Glutamatergic neuron (in vitro differentiated cells): ENCODE measurements around the gene FOSB. TPM values are rescaled to one million over a fixed set of nuclear protein-coding genes. Genes with fewer than 3 reads are reported as not detected.

Experiments used
- DNase-seq: peaks from one replicate; pipeline ENCODE4 v3.0.0; 2022
- H3K27ac Mint-ChIP-seq: one replicate; pipeline ENCODE4 v1.8.0; 2020; ENCODE audit warnings: mild to moderate bottlenecking, mixed read lengths, inconsistent platforms; ENCODE audit not compliant: unreplicated experiment
- H3K27me3 Mint-ChIP-seq: one replicate; pipeline ENCODE4 v1.8.0; 2020; ENCODE audit warnings: mild to moderate bottlenecking, moderate library complexity, mixed read lengths, inconsistent platforms; ENCODE audit not compliant: unreplicated experiment
- H3K36me3 Mint-ChIP-seq: one replicate; pipeline ENCODE4 v1.8.0; 2020; ENCODE audit warnings: mild to moderate bottlenecking, mixed read lengths, inconsistent platforms; ENCODE audit not compliant: unreplicated experiment
- H3K4me1 Mint-ChIP-seq: one replicate; pipeline ENCODE4 v1.8.0; 2020; ENCODE audit warnings: mild to moderate bottlenecking, low read depth, mixed read lengths, inconsistent platforms; ENCODE audit not compliant: unreplicated experiment
- H3K4me3 Mint-ChIP-seq: one replicate; pipeline ENCODE4 v1.8.0; 2020; ENCODE audit warnings: mild to moderate bottlenecking, mixed read lengths, inconsistent platforms; ENCODE audit not compliant: unreplicated experiment
- H3K9me3 Mint-ChIP-seq: one replicate; pipeline ENCODE4 v1.8.0; 2020; ENCODE audit warnings: mild to moderate bottlenecking, moderate library complexity, mixed read lengths, inconsistent platforms; ENCODE audit not compliant: unreplicated experiment
- microRNA-seq: library from miRNA; unstranded; fragments of <30 nt; microRNA quantifications from one replicate; pipeline ENCODE4, GENCODE V29; 2020; ENCODE audit not compliant: unreplicated experiment
- total RNA-seq: library from RNA; stranded (reverse); fragmentation: NEBNext Ultra II Directional; extraction: Animal tissue kit (Norgen Biotek cat#: 25700); gene quantifications from one replicate; pipeline ENCODE4 v1.2.1, GENCODE V29; 2021; ENCODE audit not compliant: unreplicated experiment
- TF ChIP-seq, protein P1 (sequence below): fragments of 200-600 bp; sonication (generic); IDR thresholded peaks from one replicate; pipeline ENCODE4 v1.5.0; 2021; ENCODE audit not compliant: partially characterized antibody, unreplicated experiment

FOSB gene
- total RNA-seq, 1 donor from 2014 or later = not detected

DNA sequence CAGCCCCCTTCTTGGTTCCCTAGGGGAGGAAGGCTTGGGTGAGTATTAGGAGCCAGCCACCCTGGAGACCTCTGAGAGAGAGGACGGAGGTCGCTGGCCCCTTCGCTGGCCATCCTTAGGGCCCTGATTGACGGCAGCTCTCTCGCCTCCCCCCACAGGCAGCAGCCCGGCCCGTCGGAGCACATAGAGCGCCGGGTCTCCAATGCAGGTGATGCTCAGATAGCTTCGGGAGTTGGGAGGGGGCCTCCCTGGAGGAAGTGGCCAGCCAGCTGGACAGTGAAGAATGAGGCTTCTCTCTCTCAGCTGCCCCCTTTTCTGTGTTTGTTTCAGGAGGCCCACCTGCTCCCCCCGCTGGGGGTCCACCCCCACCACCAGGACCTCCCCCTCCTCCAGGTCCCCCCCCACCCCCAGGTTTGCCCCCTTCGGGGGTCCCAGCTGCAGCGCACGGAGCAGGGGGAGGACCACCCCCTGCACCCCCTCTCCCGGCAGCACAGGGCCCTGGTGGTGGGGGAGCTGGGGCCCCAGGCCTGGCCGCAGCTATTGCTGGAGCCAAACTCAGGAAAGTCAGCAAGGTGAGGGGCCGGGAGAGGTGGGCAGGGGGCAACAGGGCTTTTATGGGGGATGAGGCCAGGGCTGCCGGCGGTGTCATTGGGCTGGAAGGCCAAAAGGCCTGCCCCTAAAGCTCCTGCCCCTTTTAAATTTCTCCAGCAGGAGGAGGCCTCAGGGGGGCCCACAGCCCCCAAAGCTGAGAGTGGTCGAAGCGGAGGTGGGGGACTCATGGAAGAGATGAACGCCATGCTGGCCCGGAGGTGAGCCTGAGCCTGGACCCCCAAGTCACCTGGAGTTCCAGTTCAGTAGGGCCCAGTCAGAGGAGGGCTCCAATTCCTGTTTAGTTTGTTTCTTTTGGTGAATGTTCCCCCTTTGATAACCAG is 54.5 kb downstream of the FOSB start:
- Mint-ChIP-seq H3K27ac (no peak overlapping the region), H3K9me3 (peaks cover 4% of the 10 kb centered on the region), H3K4me1 (peaks cover 2% of the 10 kb centered on the region), H3K27me3 (no peaks in the 10 kb centered on the region), H3K4me3 (no peak overlapping the region), H3K36me3 (no peaks in the 10 kb centered on the region)
- TF ChIP-seq, protein P1, sequence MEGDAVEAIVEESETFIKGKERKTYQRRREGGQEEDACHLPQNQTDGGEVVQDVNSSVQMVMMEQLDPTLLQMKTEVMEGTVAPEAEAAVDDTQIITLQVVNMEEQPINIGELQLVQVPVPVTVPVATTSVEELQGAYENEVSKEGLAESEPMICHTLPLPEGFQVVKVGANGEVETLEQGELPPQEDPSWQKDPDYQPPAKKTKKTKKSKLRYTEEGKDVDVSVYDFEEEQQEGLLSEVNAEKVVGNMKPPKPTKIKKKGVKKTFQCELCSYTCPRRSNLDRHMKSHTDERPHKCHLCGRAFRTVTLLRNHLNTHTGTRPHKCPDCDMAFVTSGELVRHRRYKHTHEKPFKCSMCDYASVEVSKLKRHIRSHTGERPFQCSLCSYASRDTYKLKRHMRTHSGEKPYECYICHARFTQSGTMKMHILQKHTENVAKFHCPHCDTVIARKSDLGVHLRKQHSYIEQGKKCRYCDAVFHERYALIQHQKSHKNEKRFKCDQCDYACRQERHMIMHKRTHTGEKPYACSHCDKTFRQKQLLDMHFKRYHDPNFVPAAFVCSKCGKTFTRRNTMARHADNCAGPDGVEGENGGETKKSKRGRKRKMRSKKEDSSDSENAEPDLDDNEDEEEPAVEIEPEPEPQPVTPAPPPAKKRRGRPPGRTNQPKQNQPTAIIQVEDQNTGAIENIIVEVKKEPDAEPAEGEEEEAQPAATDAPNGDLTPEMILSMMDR = no peak
- DNase-seq = no peak

DNA sequence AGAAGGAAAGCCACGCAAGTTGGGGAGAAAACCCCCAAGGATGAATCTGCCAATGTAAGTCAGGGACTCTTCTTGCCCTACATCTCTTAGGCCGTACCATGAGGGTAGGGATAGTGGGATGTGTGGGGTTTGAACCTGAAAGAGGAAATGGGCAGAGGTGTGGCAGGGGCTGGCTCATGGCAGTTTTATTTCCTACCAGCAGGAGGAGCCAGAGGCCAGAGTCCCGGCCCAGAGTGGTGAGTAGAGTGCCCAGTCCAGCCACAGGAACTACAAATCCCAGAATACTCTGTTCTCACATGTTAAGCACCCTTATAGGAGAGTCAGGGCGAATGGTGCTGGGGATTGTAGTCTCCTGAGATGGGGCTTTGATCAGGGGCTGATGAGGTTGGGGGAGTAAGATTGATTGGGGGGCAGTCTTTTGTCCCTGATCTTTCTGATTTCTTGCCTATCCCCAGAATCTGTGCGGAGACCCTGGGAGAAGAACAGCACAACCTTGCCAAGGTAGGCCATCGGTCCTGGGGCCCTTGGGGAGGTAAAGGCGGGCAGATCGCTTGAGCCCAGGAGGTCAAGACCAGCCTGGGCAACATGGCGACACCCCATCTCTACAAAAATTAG is 56.0 kb downstream of the FOSB start:
- Mint-ChIP-seq H3K36me3 (peaks cover 4% of the 10 kb centered on the region), H3K4me3 (no peak overlapping the region), H3K27me3 (no peaks in the 10 kb centered on the region), H3K4me1 (peaks cover 10% of the 10 kb centered on the region), H3K27ac (peak overlapping the region; percentile 28), H3K9me3 (peaks cover 4% of the 10 kb centered on the region)
- DNase-seq = peak; percentile 80
- TF ChIP-seq, protein P1 = peak; percentile 88

DNA sequence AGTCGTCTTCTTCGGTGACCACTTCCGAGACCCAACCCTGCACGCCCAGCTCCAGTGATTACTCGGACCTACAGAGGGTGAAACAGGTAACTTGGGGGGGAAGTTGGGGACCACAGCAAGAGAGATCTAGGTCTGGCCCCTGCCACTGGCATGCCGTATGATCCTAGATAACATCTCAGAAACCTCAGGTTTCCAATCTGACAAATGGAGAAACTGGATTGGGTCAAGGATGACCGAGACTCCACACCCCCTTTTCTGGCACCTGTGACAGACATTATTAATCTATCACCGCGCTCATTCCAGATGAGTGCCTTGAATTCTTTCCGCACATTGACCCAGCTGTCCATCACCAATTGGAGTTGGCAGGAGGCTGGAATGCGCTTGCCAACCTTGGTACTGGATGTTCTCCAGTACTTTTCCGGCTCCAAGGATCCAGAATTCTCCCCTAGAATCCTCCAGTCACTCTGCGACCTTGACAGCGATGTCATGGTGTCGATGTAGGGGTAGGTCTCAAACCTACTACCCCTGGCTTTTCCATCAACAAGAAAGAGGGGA is 56.9 kb downstream of the FOSB start:
- DNase-seq = no peak
- Mint-ChIP-seq H3K27ac (no peak overlapping the region), H3K9me3 (peaks cover 4% of the 10 kb centered on the region), H3K4me3 (no peak overlapping the region), H3K27me3 (no peaks in the 10 kb centered on the region), H3K4me1 (peaks cover 13% of the 10 kb centered on the region), H3K36me3 (peaks cover 4% of the 10 kb centered on the region)
- TF ChIP-seq, protein P1 = no peak

Small RNA genes within 50 kb of the gene (microRNA-seq; reads per million reads assigned to microRNA genes)
- not detected for gene MIR6088

Other genes starting within 250 kb of the FOSB start
- not detected for gene EXOC3L2, start 222.6 kb upstream of the FOSB start, total RNA-seq
- gene MARK4, start 216.7 kb upstream of the FOSB start, total RNA-seq = 110 TPM
- 0.42 TPM for gene CKM, start 145.1 kb upstream of the FOSB start, total RNA-seq
- not detected for gene KLC3, start 127.2 kb upstream of the FOSB start, total RNA-seq
- gene ERCC2, start 97.4 kb upstream of the FOSB start, total RNA-seq = 52.9 TPM
- 0.93 TPM for gene PPP1R13L, start 62.9 kb upstream of the FOSB start, total RNA-seq
- gene POLR1G, start 61.4 kb upstream of the FOSB start, total RNA-seq = 4.3 TPM
- gene ERCC1, start 44.1 kb upstream of the FOSB start, total RNA-seq = 65.7 TPM
- gene RTN2, start 29.1 kb downstream of the FOSB start, total RNA-seq = 179 TPM
- gene PPM1N, start 30.4 kb downstream of the FOSB start, total RNA-seq = 6.6 TPM
- gene VASP, start 39.5 kb downstream of the FOSB start, total RNA-seq = 73.6 TPM
- 10.5 TPM for gene OPA3, start 116.8 kb downstream of the FOSB start, total RNA-seq
- gene GPR4, start 134.2 kb downstream of the FOSB start, total RNA-seq = not detected
- 53.2 TPM for gene EML2, start 171.4 kb downstream of the FOSB start, total RNA-seq
- gene GIPR, start 200.2 kb downstream of the FOSB start, total RNA-seq = 36.4 TPM
- 264 TPM for gene SNRPD2, start 224.0 kb downstream of the FOSB start, total RNA-seq
- 2.6 TPM for gene QPCTL, start 224.7 kb downstream of the FOSB start, total RNA-seq